NCI-H2227 (cell line): ENCODE results near the gene CSMD2.

Source experiments
- DNase-seq: peaks from one replicate; lab custom pipeline; 2025; ENCODE audit not compliant: unreplicated experiment; lab: John Stamatoyannopoulos, UW

CSMD2 gene

DNA sequence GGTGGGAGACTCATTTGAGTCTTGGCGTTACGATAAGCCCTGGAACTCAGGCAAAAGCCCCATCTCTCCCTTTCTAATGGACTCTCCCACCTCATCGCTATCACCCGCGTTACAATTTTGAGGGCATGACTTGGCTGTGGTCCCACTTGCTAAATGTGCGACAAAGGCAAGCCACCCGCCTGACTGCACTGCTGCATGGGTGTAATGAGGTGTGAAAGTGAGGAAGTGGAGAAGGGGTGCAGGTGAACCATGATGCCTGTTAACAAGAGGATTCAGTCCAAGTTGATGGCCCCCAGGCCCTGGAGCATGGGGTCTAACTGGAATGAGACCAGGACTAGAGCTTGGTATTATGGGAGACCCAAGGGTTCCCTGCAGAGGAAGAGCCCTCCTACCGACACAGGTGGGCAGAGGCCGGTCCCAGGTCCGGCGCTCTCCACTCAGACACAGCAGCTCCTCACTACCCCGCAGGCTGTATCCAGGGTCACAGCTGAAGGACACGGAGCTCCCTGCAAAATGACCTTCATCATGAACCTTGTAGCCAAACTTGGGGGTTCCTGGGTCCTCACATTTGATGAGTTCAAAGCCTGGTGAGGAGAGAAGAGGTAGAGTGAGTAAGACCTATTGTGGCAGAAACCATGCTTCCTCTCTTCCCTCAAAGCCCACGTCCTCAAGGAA is 466.5 kb downstream of the CSMD2 start:
- DNase-seq = no peak

DNA sequence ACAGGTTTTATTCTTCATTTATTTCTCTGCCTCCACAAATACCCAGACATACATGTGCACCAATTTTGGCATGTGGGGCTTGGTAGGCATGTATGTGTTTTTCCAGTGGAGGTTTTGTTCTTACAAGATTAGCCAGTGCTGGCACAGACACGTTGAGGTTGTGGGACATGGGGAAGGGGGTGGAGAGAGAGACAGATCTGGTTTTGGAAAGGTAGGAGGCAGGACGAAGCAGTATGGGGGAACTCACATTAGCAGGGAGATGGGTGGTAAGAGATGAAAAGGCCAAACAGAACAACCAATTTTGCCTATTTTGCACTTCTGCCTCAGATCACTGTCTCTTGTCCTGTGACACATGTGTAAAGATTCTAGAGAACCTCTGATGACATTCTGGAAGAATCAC is 467.2 kb downstream of the CSMD2 start:
- no peak for DNase-seq

DNA sequence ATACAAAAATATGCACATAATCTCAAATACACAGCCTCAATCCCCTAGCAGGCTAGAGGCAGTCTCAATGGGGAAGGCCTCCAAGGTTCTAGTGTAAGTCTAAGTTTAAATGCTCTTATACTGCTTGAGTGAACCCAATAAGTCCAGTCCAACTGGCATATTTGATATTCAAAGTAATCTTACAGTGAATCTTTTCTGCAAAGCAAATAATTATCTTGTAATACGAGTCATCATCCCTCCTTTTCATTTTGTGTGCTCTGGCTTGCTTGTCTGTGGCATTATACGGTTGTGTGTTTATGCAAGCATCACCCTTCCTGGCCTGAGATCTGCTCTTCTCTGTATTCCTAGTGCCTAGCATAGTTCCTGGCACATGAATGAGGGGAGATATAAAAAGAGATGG is 468.1 kb downstream of the CSMD2 start:
- no peak for DNase-seq

DNA sequence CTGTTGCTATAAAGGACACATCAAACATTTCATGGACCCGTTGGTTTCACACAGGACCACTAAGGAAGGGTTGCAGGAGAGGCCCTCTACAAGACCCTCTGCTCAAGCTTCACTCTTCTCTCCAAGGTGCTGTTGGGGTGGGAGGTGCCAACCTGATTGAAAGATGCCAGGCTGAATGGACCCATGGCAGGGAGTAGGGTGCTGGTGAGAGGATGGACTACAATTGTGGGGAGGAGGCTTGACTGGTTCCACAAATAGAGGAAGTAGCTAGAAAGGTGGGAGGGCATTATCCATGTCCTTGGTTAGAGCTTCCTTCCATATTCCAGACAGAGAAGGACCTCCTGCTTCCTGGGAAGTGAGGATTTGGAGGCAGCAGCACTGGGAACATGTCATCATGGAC is 468.7 kb downstream of the CSMD2 start:
- DNase-seq = no peak

DNA sequence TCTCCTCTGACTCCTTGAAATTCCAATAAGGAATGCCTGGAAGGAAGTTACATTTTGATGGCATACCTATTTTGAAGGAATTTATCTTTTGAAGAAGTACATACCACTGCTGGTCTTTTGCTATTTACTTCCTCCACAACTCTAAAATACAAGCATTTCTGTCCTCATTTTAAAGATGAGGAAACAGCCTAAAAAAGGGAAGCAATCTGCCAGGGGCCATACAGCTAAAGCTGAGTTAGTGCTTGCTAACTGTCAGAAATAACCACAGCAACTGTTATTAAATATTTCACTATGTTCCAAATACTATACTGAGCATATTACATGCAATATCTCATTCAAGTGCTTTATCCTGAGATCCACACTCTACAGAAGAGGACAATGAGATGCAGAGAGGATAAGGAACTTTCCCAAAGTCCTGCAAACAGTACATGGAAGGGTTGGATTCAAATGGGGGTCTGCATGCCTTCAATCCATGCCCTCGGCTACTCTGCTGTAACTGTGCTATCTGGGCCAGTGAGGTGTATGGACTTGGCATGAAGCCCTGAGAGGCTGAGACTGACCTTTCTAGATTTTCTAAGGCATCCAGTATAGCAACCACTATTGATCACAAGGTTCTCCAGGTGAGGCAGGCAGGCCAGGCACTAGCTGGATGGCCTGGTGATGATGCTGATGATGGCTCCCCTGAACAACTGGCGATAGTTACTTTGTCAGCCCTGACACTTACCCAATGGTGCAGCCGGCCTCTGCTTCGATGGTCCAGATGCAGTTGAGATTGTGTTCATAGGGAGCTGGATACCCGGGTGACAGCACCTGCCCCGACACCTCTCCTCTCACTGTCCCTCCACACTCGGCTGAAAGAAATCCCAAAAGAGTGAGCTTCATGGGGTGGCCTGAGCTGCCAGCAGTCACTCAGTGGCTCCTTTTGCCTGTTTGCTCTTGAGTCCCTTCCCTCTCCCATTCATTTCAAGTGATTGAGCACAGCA is 472.5 kb downstream of the CSMD2 start:
- DNase-seq = no peak

DNA sequence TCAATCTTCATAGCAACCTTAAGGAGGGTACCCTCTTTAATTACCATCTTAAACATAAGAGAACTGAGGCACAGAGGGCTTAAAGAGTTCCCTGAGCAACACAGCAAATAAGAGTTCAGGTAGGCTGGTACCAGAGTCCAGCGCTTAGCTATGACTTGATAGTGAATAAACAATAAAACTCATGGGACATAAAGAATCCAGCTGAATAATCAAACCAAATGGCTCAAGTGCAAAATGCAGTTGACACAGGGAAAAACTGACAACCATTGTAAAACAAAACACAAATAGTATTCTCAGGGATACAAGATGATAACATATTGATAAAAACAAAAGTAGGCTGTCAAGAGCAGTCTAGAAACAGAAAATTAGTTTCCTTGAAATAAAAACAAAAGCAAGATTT is 478.0 kb downstream of the CSMD2 start:
- no peak for DNase-seq

DNA sequence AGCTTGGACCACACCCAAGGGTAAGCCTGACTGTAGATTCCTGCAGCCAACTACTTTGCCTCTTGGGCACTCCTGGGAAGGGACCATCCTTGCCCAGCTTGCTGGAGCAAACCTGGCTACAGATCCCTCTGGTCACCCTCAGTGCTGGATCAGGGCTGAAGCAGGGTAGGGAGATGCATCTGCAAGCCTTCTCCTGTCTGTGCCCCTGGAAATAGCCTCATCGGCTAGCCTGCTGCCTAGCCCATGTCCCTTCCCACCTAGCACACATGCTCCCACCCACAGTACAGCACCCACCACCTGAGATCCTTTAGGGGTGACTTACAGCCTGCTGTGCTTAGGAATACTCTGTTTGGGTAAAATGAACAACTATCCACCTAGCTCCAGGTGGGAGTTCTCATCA is 478.5 kb downstream of the CSMD2 start:
- no peak for DNase-seq

DNA sequence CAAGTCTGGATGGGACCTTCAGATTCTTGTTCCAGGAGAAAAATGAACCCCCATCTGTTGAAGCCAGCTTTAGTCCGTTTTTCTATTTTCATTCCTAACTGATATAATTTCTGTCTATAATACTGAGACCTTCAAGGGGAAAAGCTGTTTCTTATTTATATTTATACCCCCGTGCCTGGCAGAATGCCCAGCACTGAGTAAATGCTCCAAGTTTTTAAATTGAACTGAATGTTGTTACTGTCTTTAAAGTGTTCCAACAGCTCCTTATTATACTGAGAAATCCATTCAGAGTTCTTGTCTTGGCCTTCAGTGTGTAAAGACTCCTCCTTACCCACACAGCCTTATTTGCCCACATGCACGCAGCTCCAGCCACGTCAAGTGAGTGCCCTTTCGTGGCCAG is 479.8 kb downstream of the CSMD2 start:
- DNase-seq = no peak

DNA sequence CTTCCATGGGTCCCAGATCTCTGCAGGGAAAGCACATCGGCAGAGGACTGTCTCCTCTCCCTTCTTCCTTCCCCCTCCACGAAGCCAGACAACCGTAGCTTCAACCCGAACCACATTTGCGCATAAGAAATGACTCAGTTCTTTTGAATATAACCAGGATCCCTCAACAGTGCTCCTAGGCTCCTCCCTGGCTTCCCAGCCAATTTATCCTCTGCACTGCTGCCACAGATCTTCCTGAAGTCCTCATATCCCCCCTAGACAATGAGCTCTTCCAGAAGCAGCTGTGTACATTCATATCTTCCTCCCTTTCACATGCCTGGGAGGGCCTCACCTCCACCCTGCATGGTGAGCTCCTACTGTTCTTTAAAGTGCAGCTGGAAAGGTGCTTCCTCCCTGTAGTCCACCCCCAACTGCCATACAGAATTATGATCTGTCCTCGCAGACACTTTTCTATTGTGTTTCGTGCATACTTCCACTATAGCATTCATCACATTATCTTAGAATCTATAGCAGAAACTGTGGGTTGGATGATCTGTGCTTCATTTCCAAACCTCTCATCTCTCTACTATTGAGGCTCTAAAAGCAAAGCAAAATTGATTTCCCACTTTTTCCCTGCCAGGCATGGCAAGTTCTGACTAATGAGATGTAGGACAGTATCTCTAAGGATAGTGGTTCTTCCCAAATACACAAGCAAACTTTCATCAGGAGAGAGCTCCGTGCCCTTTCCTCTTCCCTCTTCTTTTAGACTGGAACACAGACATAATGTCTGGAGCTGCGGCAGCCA is 480.4 kb downstream of the CSMD2 start:
- no peak for DNase-seq

DNA sequence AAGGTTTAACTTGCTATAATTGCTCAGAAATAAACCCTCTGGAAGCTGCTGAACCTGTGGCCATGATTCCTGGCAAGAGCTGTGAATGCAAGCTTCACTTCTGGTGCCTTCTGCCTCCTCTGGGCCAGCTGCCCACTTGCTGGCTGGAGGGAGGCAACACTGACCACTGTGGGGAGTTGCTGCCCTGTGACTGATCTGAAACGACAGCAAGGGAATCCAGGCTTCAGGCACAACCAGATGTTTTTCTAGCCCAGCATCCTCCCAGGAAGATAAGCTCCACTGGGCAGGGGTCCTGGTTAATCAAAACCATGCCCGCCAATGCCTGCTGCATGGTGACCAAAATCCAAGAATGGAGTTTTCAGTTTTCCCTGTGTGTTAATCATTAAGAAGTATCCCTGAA is 481.1 kb downstream of the CSMD2 start:
- no peak for DNase-seq

DNA sequence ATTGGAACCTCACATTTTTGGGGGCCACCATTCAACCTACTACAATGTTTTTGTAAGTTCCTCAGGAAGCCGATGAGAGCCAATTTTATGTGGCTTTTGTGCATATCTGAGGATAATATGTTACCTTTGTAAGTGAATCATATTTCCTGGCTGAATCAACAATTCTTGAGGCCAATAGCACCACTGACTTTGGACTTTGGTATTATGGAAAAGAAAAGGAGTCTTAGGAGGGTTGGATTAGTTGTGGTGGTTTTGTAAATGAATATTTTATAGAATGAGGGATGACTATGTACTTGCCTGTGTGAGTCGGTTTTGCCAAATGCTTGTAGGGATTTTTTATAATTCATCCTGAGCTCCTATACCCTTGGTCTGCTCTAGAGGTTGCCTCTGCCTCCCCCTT is 482.7 kb downstream of the CSMD2 start:
- no peak for DNase-seq

DNA sequence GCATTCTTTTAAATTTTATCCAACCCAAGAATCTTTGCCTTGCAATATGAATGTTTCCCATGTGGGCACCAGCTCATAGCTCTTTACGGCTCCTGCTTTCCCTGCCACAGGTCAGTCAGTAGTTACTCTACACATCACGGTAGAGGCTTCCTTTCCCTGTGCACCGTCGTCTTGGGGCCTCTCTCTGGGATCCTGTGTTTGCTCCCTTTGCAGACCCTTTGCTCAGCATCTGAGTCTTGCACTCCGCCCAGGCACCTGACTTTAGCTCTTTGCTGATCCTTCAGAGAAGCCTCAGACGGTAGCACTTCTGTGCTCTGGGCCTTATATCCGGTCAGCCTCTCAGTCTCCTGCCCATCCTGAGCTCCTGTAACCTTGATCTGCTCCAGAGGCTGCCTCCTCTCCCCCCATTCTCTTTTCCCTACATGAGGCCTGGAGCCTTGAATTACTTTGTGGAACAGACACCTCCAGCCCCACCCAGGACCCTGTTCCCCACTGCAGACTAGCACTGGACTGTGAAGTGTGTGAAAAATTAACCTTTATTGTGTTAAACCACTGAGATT is 484.7 kb downstream of the CSMD2 start:
- DNase-seq = no peak

DNA sequence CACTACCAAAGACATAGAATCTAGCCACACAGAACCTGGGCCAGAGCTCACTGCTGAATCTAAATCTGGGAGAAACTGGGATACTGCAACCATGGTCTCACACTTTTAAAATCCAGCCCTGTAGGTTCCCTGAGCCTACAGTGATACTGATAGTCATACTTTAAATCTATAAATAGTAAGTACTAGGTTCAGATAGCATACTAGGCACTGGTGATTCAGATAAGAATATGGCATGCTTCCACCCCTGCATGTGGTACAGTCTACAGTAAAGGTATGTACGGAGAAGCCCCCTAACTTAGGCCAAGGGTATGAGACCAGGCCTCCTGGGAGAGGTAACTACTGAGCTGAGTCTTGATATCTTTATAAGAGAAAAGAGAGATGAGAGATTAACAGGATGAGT is 494.5 kb downstream of the CSMD2 start:
- DNase-seq = no peak

DNA sequence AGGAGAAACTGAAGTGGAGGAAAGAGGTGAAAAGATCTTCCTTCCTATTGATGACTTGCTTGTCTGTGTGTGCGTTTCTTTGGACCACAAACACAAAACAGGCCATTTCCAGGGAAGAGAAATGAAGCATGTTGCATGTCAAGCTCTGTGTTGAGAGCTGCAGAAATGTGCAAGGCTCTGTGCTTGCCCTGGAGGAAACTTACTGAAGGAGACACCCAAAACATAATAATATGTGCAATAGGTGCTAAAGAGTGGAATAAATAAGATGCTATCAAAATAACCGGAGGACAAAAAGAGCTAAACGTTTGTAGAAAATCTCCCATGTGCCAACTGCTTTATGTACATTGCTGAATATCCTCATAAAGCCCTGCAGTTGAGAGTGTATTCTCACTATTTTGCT is 496.3 kb downstream of the CSMD2 start:
- DNase-seq = no peak

DNA sequence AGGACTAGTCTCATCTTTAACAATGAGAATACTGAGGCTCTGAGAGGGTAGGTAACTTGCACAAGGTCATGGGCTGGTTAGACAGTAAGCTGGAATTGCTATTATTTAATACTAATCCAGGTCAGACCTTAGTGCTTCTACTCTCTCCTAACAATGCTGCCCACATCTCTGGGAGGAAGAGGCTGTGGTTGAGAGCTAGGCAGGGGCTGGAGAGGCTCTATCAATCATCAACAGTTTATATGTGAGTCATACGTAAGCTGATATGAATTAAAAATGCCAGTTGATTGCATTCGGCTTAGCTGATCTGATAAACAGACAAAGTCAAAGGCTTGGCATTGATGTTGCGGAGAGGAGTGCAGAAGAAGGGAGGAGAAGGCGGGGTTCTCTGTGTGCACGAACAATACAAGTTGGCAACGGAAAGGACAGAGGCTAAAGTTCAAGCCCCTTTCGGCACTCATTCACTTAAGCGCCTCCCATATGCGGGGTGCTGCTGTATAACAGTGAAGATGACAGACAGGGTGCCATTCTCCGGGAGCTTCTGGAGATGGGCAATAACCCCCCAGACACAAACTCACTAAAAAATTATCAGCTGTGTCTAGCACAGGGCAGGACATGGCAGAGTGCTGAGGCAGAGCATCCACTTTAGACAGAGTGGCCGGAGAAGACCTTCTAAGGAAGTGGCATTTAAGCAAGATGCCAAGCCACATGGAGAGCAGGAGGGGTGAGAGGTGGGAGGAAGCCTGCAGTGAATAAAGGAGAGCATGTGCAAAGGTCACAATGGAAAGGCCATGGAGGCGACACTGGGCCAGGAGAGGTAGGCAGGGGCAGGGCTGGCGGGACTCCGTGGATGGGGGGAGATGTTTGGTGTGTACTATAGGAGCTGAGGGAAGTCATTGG is 497.4 kb downstream of the CSMD2 start:
- DNase-seq = no peak

DNA sequence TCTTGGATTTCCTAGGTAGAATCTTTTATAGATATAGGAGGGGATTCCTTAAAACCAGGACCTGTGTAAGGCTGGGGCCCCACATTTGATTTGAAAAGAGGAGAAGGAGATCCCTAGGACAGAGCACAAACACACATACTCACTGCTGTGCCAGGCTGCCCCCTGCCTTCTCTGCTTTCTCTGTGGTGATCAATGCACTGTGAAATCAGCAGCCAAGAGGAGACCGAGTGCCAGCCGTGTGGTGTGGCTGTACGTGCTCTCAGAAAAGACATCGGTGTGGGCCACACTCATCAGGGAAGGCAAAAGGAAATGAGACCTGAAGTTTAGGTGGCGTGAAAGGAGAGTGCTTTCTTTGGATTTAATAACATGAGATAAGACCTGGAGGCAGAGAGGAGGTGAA is 498.4 kb downstream of the CSMD2 start:
- no peak for DNase-seq

DNA sequence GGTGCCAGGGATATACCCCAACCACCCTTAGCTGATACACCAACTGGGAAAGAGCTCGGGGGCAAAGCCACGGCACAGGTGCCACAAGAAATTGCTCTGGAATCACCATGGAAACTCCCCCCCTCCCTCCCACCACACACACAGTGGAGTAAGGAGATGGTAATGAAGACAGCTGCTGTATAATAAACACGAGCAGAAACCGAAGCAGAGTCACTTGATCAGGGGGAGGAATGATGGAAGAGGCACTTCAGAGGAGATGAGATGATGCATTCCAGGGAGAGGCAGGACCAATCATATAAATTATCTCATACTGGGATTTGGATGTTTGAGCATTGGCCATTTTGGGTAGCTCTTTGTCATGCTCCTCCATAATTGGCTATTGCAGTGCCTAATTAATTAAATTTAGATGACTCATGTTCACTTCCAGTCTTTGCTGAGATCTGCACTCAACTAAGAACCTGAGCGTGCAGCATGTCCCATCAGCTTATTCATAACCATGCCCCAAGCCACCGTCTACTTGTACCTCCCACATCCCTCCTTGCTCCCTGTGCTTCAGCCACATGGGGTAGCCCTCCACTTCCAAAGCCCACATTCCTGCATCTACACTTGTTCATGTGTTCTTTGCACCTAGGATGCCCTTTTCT is 503.1 kb downstream of the CSMD2 start:
- DNase-seq = peak; percentile 36

DNA sequence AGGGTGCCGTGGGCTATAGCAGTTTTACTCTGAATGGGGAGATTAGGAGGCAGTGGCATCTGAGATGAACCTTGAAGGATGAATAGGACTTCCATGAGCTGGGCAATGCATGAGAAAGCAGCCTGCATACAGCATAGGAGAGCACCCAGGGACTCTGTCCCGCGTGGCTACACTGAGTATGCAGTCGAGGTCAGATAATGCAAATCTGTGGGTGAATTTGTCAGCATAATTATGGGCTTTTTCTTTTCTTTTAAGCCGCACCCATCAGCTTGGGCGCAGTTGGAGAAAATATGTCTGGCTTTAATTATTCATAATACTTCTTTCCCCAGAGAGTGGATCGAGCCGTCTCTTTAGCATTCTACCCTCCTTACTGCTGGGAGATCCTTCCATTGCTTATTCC is 504.1 kb downstream of the CSMD2 start:
- DNase-seq = no peak

DNA sequence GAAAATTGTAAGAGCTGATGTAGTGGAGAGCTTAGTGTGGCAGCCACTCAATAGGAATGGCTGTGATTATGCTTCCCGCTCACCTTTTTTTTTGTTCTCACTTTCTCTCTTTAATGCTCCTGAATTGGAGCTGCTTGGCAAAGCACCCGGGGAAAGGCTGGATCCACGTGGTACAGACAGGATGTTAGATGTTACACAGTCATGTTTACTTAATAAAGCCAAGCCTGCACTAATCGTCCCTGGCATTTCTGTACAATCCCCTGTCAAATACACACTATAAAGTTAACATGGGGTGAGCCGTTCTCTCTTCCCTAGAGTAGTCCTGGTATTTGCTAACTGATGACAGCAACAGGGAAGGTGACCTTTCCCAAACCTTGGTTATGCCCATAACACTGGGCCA is 504.8 kb downstream of the CSMD2 start:
- no peak for DNase-seq

DNA sequence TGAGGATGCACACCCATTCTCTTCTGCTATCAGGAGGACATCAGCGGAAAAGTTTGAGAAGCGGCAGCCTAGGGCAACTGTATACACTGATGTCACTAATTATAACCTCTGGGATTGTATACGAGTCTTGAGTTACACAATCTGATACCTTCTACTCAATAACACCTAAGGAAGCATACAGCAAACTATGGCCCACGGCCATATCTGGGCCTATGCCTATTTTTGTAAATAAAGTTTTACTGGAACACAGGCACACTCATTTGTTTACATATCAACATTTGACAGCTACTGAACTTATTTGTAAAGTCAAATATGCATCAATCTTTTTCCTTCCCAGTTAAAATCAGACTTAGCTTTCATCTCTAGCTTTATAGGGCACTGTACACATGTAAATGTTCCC is 505.4 kb downstream of the CSMD2 start:
- DNase-seq = no peak
